Smooth muscle cell (in vitro differentiated cells): ENCODE data around the gene C16orf74. TPM values are rescaled to one million over a fixed set of nuclear protein-coding genes. Genes with fewer than 3 reads are reported as not detected.

Experiments
- DNase-seq: peaks from one replicate; lab custom pipeline; 2025; ENCODE audit not compliant: unreplicated experiment; lab: John Stamatoyannopoulos, UW
- H2AFZ ChIP-seq: fragments of 200-600 bp; sonication (generic); 2 replicates; pipeline ENCODE4 v1.6.0; 2016; ENCODE audit warnings: antibody characterized with exemption, low read depth, mild to moderate bottlenecking
- H3F3A ChIP-seq: fragments of 200-600 bp; sonication (generic); 2 replicates; pipeline ENCODE4 v1.6.0; 2017; ENCODE audit warnings: antibody characterized with exemption, low read depth
- H3K27ac ChIP-seq: fragments of 200-600 bp; sonication (generic); 2 replicates; pipeline ENCODE4 v1.5.1; 2016; ENCODE audit warnings: low read depth, mild to moderate bottlenecking
- H3K27me3 ChIP-seq: fragments of 200-600 bp; sonication (generic); 2 replicates; pipeline ENCODE4 v1.6.1; 2016; ENCODE audit warnings: low read depth, mild to moderate bottlenecking
- H3K36me3 ChIP-seq: fragments of 200-600 bp; sonication (generic); 2 replicates; pipeline ENCODE4 v1.5.1; 2016; ENCODE audit warnings: low read depth
- H3K4me1 ChIP-seq: fragments of 200-600 bp; sonication (generic); 2 replicates; pipeline ENCODE4 v1.5.1; 2016; ENCODE audit warnings: low read depth
- H3K4me2 ChIP-seq: fragments of 200-600 bp; sonication (generic); 2 replicates; pipeline ENCODE4 v1.6.0; 2016; ENCODE audit warnings: mild to moderate bottlenecking
- H3K4me3 ChIP-seq: fragments of 200-600 bp; sonication (generic); 2 replicates; pipeline ENCODE4 v1.5.1; 2016; ENCODE audit warnings: mild to moderate bottlenecking
- H3K79me2 ChIP-seq: fragments of 200-600 bp; sonication (generic); 2 replicates; pipeline ENCODE4 v1.6.0; 2016; ENCODE audit warnings: low read depth, mild to moderate bottlenecking
- H3K9ac ChIP-seq: fragments of 200-600 bp; sonication (generic); 2 replicates; pipeline ENCODE4 v1.6.0; 2016; ENCODE audit warnings: low read depth
- H3K9me3 ChIP-seq: fragments of 200-600 bp; sonication (generic); replicated peaks from 2 replicates; pipeline ENCODE4 v1.5.1; 2016; ENCODE audit warnings: low read depth
- H4K20me1 ChIP-seq: fragments of 200-600 bp; sonication (generic); 2 replicates; pipeline ENCODE4 v1.6.0; 2016; ENCODE audit warnings: low read depth
- CTCF ChIP-seq: fragments of 200-600 bp; sonication (generic); IDR thresholded peaks from 2 replicates; pipeline ENCODE4 v1.5.1; 2017; ENCODE audit warnings: borderline replicate concordance, mild to moderate bottlenecking, antibody characterized with exemption; ENCODE audit not compliant: insufficient read depth, poor library complexity, severe bottlenecking
- WGBS: methylation state at CpG from one replicate; pipeline ENCODE4 v1.1.7; 2016; ENCODE audit warnings: low lambda C conversion rate; 5-methylcytosine and 5-hydroxymethylcytosine counted together
- polyA plus RNA-seq: library from polyadenylated mRNA; unstranded; fragments of >200 nt; fragmentation: Nextera tagmentation; extraction: Ambion mirVana; gene quantifications from 2 replicates; pipeline ENCODE4 v1.2.1, GENCODE V29; 2016
- total RNA-seq: library from RNA; depleted of rRNA; stranded (reverse); fragments of >200 nt; gene quantifications from 2 replicates; pipeline ENCODE4 v1.2.3, GENCODE V29; 2014

Gene C16orf74
- total and polyA plus RNA-seq, 2 experiments from 2014 or later = 0.31 to 1.7 TPM

- H2AFZ ChIP-seq = no peak overlapping the region
- H3K27ac ChIP-seq = no peak overlapping the region
- H3K4me2 ChIP-seq = no peak overlapping the region
- H3F3A ChIP-seq = no peaks in the 10 kb centered on the region
- no peaks in the 10 kb centered on the region for H4K20me1 ChIP-seq
- H3K4me1 ChIP-seq = peaks cover 7% of the 10 kb centered on the region
- H3K79me2 ChIP-seq = no peaks in the 10 kb centered on the region
- no peak overlapping the region for H3K4me3 ChIP-seq
- no peak for TF ChIP-seq CTCF
- H3K36me3 ChIP-seq = no peaks in the 10 kb centered on the region
- 100% methylated on average over 2 of the region's 2 CpGs for WGBS
- no peak overlapping the region for H3K9ac ChIP-seq
- no peaks in the 10 kb centered on the region for H3K27me3 ChIP-seq
- no peak for DNase-seq
- no peaks in the 10 kb centered on the region for H3K9me3 ChIP-seq
Measured at GRCh38 chr16:85685251-85685650, 65.6 kb downstream of the C16orf74 start.

GRCh38 chr16:85683363-85683762 lies 67.5 kb downstream of the C16orf74 start:
- H3K4me2 ChIP-seq = no peak overlapping the region

GRCh38 chr16:85682516-85682915 lies 68.4 kb downstream of the C16orf74 start:
- Histone ChIP-seq H2AFZ (no peak overlapping the region), H3K4me2 (no peak overlapping the region), H3F3A (no peaks in the 10 kb centered on the region), H4K20me1 (no peaks in the 10 kb centered on the region), H3K27me3 (no peaks in the 10 kb centered on the region), H3K79me2 (no peaks in the 10 kb centered on the region), H3K9ac (no peak overlapping the region), H3K27ac (no peak overlapping the region), H3K4me1 (no peaks in the 10 kb centered on the region), H3K36me3 (no peaks in the 10 kb centered on the region), H3K4me3 (no peak overlapping the region), H3K9me3 (no peaks in the 10 kb centered on the region)
- no peak for DNase-seq
- WGBS = 95% methylated on average over 9 of the region's 9 CpGs
- no peak for TF ChIP-seq CTCF

More at GRCh38 chr16:85683363-85683762, 67.5 kb downstream of the C16orf74 start:
- Histone ChIP-seq H2AFZ (no peak overlapping the region), H3F3A (no peaks in the 10 kb centered on the region), H3K9me3 (no peaks in the 10 kb centered on the region), H3K27ac (no peak overlapping the region), H4K20me1 (no peaks in the 10 kb centered on the region), H3K27me3 (no peaks in the 10 kb centered on the region), H3K4me1 (peaks cover 3% of the 10 kb centered on the region), H3K79me2 (no peaks in the 10 kb centered on the region), H3K9ac (no peak overlapping the region), H3K36me3 (no peaks in the 10 kb centered on the region), H3K4me3 (no peak overlapping the region)
- DNase-seq = no peak
- no peak for TF ChIP-seq CTCF

- Histone ChIP-seq H3K36me3 (no peaks in the 10 kb centered on the region), H3K9ac (no peak overlapping the region), H3F3A (no peaks in the 10 kb centered on the region), H3K27me3 (no peaks in the 10 kb centered on the region), H3K9me3 (no peaks in the 10 kb centered on the region), H3K4me1 (no peaks in the 10 kb centered on the region), H3K4me3 (no peak overlapping the region), H3K4me2 (no peak overlapping the region), H3K27ac (no peak overlapping the region), H3K79me2 (no peaks in the 10 kb centered on the region), H4K20me1 (no peaks in the 10 kb centered on the region), H2AFZ (no peak overlapping the region)
- DNase-seq = no peak
- WGBS = 92% methylated on average over 8 of the region's 8 CpGs
- no peak for TF ChIP-seq CTCF
Measured at GRCh38 chr16:85681255-85681654, 69.6 kb downstream of the C16orf74 start.
